Ovary (tissue), 9 donors: ENCODE measurements around the gene ALDH7A1. TPM values are rescaled to one million over a fixed set of nuclear protein-coding genes. Genes with fewer than 3 reads are reported as not detected.

Experiments
- DNase-seq, 5 donors: peaks; one replicate each; pipeline ENCODE4 v3.0.0-alpha.2; 2019 to 2020
- H3K27ac ChIP-seq, 2 donors: fragments of 200-600 bp; one replicate each; pipeline versions ENCODE4 v1.5.1 to v1.8.0; 2019 to 2022
- H3K27me3 ChIP-seq: fragments of 200-600 bp; one replicate; pipeline ENCODE4 v1.8.0; 2022
- H3K36me3 ChIP-seq: fragments of 200-600 bp; sonication (generic); one replicate; pipeline ENCODE4 v1.5.1; 2019
- H3K4me1 ChIP-seq: one replicate; pipeline ENCODE4 v1.8.1; 2013; ENCODE audit warnings: mild to moderate bottlenecking, moderate library complexity; ENCODE audit not compliant: insufficient read depth
- H3K4me3 ChIP-seq: fragments of 200-600 bp; sonication (generic); one replicate; pipeline ENCODE4 v1.5.1; 2017
- H3K9me3 ChIP-seq, 2 donors: fragments of 200-600 bp in 1 of 2; sonication (generic) in 1 of 2; one replicate each; pipeline versions ENCODE4 v1.5.1 to v1.8.1; 2013 to 2019; ENCODE audit warnings: mild to moderate bottlenecking in 1 of 2, moderate library complexity in 1 of 2
- CTCF ChIP-seq, 3 donors: fragments of 450-650 bp in 2 of 3; fragments of 200-600 bp in 1 of 3; IDR thresholded peaks; one replicate each; pipeline versions ENCODE4 v1.5.1 to v1.8.0; 2016 to 2022; ENCODE audit warnings: antibody characterized with exemption in 3 of 3, mild to moderate bottlenecking in 1 of 3
- EP300 ChIP-seq: sonication (generic); formaldehyde crosslinking; IDR thresholded peaks from one replicate; pipeline ENCODE4 v1.6.1; 2017; ENCODE audit warnings: antibody characterized with exemption
- POLR2A ChIP-seq: fragments of 450-650 bp; IDR thresholded peaks from one replicate; pipeline ENCODE4 v1.6.1; 2017; ENCODE audit warnings: antibody characterized with exemption, mild to moderate bottlenecking, moderate library complexity
- WGBS, 3 donors: extraction: QIAGEN DNeasy Blood & Tissue Kit in 1 of 3; methylation state at CpG; one replicate each; pipeline versions ENCODE4 v1.1.5 to v1.1.7; 2013 to 2017; 5-methylcytosine and 5-hydroxymethylcytosine counted together
- intact Hi-C, 4 donors: fragments of 100-400 bp; cut with DNase I; formaldehyde crosslinking; loops; one replicate each; pipeline versions ENCODE4 v1.11.0 to v1.15.1; 2022 to 2023
- polyA plus RNA-seq, 2 donors: library from polyadenylated mRNA; stranded (reverse); fragments of 200-250 nt in 1 of 2; fragments of 350-450 nt in 1 of 2; fragmentation: Illumina TruSeq in 1 of 2; extraction: RNeasy Lipid Tissue Mini Kit (QIAGEN cat#74804) in 1 of 2; gene quantifications; one replicate each; pipeline ENCODE4 v1.2.3, GENCODE V29; 2013 to 2014
- total RNA-seq, 7 donors: library from RNA; depleted of rRNA in 2 of 7; stranded (reverse); fragments of >200 nt in 2 of 7; fragmentation: NEBNext Ultra II Directional in 3 of 7; extraction: Animal tissue kit (Norgen Biotek cat#: 25700) in 3 of 7; gene quantifications; one replicate each; pipeline versions ENCODE4 v1.1.0 to v1.2.4, GENCODE V29; 2016 to 2023
- donor health status: DM: no; HTN: no; CAD: no; lungs with moderate emphysema.
- donor health status: DM: no; HTN: no; CAD: no.
- donor health status: Bipolar disorder and iron deficiency.
- donor health status: DM: yes; HTN: yes; CAD: no.
- donor health status: DM: no; HTN: no; CAD: no.
- donor health status: DM: yes; HTN: yes; CAD: no.

ALDH7A1 gene
- total and polyA plus RNA-seq, 9 donors, result 28.3 to 161 (median 99.2) TPM

- no peak for DNase-seq
- Histone ChIP-seq H3K9me3 (no peaks in the 10 kb centered on the region), H3K27me3 (no peaks in the 10 kb centered on the region), H3K4me3 (no peak overlapping the region), H3K4me1 (no peaks in the 10 kb centered on the region), H3K27ac (no peak overlapping the region), H3K36me3 (no peaks in the 10 kb centered on the region)
- intact Hi-C loops, result no loop called here
- 89 to 95% (median 89%) methylated on average over 5 of the region's 5 CpGs for WGBS, 3 donors
- TF ChIP-seq CTCF (IDR thresholded peaks at IDR 0.05) (no peak), POLR2A (no peak), EP300 (no peak)
Observed at GRCh38 chr5:126577415-126577814, 17.6 kb downstream of the ALDH7A1 start.

GRCh38 chr5:126576974-126577373 is 18.0 kb downstream of the ALDH7A1 start:
- H3K4me1 ChIP-seq, result no peaks in the 10 kb centered on the region
- DNase-seq, result no peak
- H3K27ac ChIP-seq, result no peak overlapping the region
- no peaks in the 10 kb centered on the region for H3K9me3 ChIP-seq
- no peaks in the 10 kb centered on the region for H3K27me3 ChIP-seq
- intact Hi-C loops, result no loop called here
- TF ChIP-seq CTCF (IDR thresholded peaks at IDR 0.05) (no peak), EP300 (no peak), POLR2A (no peak)
- no peak overlapping the region for H3K4me3 ChIP-seq
- no peaks in the 10 kb centered on the region for H3K36me3 ChIP-seq
- WGBS, 3 donors, result 84 to 87% (median 86%) methylated on average over 5 of the region's 5 CpGs

- Histone ChIP-seq H3K27me3 (no peaks in the 10 kb centered on the region), H3K4me3 (no peak overlapping the region), H3K36me3 (no peaks in the 10 kb centered on the region), H3K4me1 (no peaks in the 10 kb centered on the region), H3K27ac (no peak overlapping the region), H3K9me3 (no peaks in the 10 kb centered on the region)
- WGBS, 3 donors, result 89 to 91% (median 90%) methylated on average over 10 of the region's 10 CpGs
- TF ChIP-seq EP300 (no peak), POLR2A (no peak)
- intact Hi-C loops, result no loop called here
- no peak for DNase-seq
Observed at GRCh38 chr5:126575644-126576043, 19.4 kb downstream of the ALDH7A1 start.

- no peak for TF ChIP-seq CTCF (IDR thresholded peaks at IDR 0.05)
- no peak for TF ChIP-seq EP300
- TF ChIP-seq POLR2A, result no peak
- Histone ChIP-seq H3K4me1 (no peaks in the 10 kb centered on the region), H3K4me3 (no peak overlapping the region), H3K36me3 (no peaks in the 10 kb centered on the region), H3K27ac (no peak overlapping the region), H3K27me3 (no peaks in the 10 kb centered on the region), H3K9me3 (no peaks in the 10 kb centered on the region)
- intact Hi-C loops, result no loop called here
- WGBS, 3 donors, result 94 to 98% (median 96%) methylated on average over 4 of the region's 4 CpGs
- no peak for DNase-seq
Observed at GRCh38 chr5:126568206-126568755, 26.7 kb downstream of the ALDH7A1 start.

- TF ChIP-seq CTCF (IDR thresholded peaks at IDR 0.05), result no peak
- TF ChIP-seq EP300, result no peak
- 64 to 95% (median 95%) methylated on average over 2 of the region's 2 CpGs for WGBS, 3 donors
- Histone ChIP-seq H3K4me3 (no peak overlapping the region), H3K36me3 (no peaks in the 10 kb centered on the region), H3K27ac (no peak overlapping the region), H3K9me3 (no peaks in the 10 kb centered on the region), H3K4me1 (peaks cover 2% of the 10 kb centered on the region), H3K27me3 (no peaks in the 10 kb centered on the region)
- intact Hi-C loops, result no loop called here
- no peak for DNase-seq
Observed at GRCh38 chr5:126562823-126563222, 32.2 kb downstream of the ALDH7A1 start.
